ENCODE measurements around the gene GOLGA8K.
"Not testable (repeated sequence)": the region's sequence is repeated elsewhere in the genome, so short reads cannot be mapped to it uniquely, and the experiment has no call there.

GRCh38 chr15:32427635-32428034 lies 24.5 kb upstream of the GOLGA8K start:
- not testable (repeated sequence) for TF ChIP-seq CTCF, POLR2A (IDR thresholded peaks at IDR 0.05)
